Body of pancreas (tissue), 4 donors: ENCODE measurements around the gene FZD2.

Source experiments
- POLR2A ChIP-seq, 3 donors: fragments of 450-650 bp; IDR thresholded peaks; one replicate each; pipeline ENCODE4 v1.6.1; 2016; ENCODE audit warnings: antibody characterized with exemption in 3 of 3, mild to moderate bottlenecking in 2 of 3
- TF ChIP-seq, protein P1 (sequence below), 7 experiments: fragments of 450-650 bp in 4 of 7; fragments of 200-600 bp in 3 of 7; sonication (generic) in 3 of 7; IDR thresholded peaks; one replicate each; pipeline ENCODE4 v1.5.1; 2016 to 2019; ENCODE audit warnings: antibody characterized with exemption in 7 of 7

- TF ChIP-seq, protein P1, sequence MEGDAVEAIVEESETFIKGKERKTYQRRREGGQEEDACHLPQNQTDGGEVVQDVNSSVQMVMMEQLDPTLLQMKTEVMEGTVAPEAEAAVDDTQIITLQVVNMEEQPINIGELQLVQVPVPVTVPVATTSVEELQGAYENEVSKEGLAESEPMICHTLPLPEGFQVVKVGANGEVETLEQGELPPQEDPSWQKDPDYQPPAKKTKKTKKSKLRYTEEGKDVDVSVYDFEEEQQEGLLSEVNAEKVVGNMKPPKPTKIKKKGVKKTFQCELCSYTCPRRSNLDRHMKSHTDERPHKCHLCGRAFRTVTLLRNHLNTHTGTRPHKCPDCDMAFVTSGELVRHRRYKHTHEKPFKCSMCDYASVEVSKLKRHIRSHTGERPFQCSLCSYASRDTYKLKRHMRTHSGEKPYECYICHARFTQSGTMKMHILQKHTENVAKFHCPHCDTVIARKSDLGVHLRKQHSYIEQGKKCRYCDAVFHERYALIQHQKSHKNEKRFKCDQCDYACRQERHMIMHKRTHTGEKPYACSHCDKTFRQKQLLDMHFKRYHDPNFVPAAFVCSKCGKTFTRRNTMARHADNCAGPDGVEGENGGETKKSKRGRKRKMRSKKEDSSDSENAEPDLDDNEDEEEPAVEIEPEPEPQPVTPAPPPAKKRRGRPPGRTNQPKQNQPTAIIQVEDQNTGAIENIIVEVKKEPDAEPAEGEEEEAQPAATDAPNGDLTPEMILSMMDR (IDR thresholded peaks at IDR 0.05) = no peak
- no peak for TF ChIP-seq POLR2A (IDR thresholded peaks at IDR 0.05)
Observed at GRCh38 chr17:44541884-44542581, 15.3 kb upstream of the FZD2 start.
